GM15510 (cell line): Measurements from ENCODE around the gene HOXD4.

Source experiments
- POLR2A ChIP-seq: IDR thresholded peaks from 3 replicates; pipeline ENCODE4 v1.6.1; 2011; ENCODE audit warnings: borderline replicate concordance; ENCODE audit not compliant: insufficient read length; ENCODE audit errors: extremely low read depth

The HOXD4 gene

GRCh38 chr2:176172895-176173566 lies 21.7 kb downstream of the HOXD4 start:
- TF ChIP-seq POLR2A, result no peak

- no peak for TF ChIP-seq POLR2A
These were observed 22.4 kb downstream of the HOXD4 start for GRCh38 chr2:176173567-176174381.

GRCh38 chr2:176174382-176174823 lies 23.1 kb downstream of the HOXD4 start:
- no peak for TF ChIP-seq POLR2A

DNA sequence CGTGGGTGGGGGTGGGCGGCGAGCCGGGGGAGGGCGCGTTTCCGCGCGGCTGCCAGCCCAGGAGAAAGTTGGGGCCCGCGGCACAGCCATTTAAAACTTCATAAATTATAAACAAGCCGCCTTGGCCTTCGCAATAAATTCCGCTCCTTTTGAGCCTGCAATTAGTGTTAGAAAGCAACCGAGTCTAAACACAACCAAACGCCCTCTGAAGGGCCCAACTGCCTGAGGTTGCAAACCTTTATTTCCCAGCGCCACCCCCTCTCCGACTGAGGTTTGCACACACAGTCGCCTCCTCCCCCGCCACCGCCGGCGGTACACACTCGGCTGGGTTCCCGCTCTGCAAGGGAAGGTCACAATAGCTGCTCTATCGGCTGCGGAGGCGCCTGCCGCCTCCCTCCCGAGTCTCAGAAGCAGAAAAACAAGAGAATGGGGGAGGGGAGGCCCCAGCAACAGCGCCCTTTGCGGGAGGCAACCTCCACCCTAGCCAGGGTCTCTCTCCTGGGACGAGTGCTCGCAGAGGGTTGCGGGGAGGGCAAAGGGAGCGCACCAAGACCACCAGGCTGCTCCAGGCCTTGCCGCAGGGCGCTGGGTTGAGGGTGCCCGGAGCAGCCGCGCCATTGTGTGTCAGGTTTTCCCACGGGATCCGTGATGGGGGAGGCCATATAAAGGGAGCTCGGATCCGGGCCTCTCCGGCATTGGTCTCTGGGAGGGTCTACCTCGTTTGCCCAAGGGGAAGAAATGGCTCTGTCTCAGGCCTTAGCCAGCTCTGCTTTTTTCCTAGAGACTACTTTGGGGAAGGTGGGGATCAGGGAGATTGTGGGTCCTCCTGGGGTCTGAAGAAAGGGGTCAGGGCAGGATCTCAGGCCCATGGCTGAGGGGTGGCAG lies 23.7 kb downstream of the HOXD4 start:
- TF ChIP-seq POLR2A, result no peak

- no peak for TF ChIP-seq POLR2A
These were observed 24.6 kb downstream of the HOXD4 start for GRCh38 chr2:176175709-176176607.

DNA sequence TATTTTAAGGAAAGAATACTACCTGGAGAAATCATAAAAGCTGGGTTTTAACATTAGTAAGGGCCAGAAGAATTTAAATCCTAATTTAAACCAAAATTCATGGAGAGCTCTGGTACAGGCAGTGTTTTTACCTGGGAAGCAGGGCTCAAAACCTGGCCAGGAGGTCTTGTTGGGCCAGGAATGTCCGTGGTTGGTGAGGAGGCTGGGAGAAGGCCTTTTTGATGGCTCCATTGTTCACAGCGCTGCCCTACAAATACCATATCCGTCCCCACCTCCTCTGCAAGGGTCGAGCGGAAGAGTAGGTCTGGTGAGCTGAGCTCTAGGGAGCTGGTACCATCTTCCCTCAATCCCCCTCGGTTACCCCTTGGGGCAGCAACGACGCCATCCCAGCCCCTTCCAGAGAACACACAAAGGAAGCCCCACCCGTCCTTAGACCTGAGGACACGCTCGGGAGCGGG lies 26.3 kb downstream of the HOXD4 start:
- no peak for TF ChIP-seq POLR2A

GRCh38 chr2:176178038-176178756 lies 26.8 kb downstream of the HOXD4 start:
- TF ChIP-seq POLR2A, result no peak

- no peak for TF ChIP-seq POLR2A
These were observed 27.5 kb downstream of the HOXD4 start for GRCh38 chr2:176178757-176179295.

- TF ChIP-seq POLR2A, result no peak
These were observed 30.2 kb downstream of the HOXD4 start for GRCh38 chr2:176181551-176181950.

GRCh38 chr2:176182671-176183070 lies 31.3 kb downstream of the HOXD4 start:
- no peak for TF ChIP-seq POLR2A

DNA sequence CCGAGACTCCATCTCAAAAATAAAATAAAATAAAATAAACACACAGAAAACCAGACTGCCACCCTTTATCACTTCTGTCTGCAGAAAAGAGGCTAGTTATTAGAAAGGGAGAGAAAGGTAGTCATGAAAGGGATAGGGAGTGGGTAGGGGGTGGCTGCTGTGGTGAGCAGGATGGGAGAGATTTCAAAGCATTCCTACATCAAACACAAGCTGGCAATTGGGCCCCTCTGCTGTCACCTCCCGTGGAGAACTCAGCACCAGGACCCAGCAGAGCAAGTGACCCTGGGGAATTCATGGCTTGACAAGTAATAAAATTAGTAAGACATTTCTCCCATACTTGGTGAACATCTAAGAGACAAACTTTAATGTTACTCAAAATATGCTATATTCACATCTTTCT lies 33.4 kb downstream of the HOXD4 start:
- TF ChIP-seq POLR2A, result no peak

DNA sequence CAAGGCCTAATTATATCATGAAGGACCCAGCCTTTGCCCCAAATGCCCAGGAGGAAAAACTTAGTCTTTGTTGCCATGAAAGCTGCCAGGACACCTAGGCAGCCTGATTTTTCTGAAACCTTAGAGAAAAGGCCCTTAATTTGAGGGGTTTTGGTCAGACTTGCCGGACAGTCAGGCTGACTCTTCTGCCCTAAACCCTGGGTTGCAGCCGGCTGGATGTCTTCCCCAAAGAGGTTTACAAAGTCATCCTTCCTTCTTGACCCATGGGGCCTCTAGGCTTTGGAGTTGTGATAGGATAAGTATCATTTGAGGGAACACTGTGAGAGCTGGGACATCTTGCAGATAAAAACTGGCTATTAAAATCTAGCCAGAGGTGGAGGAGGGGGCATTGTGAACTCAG lies 34.7 kb downstream of the HOXD4 start:
- no peak for TF ChIP-seq POLR2A
